Osteocyte (in vitro differentiated cells): Measurements from ENCODE around the gene FANK1. TPM values are rescaled to one million over a fixed set of nuclear protein-coding genes. Genes with fewer than 3 reads are reported as not detected.
"Not testable (repeated sequence)": the region's sequence is repeated elsewhere in the genome, so short reads cannot be mapped to it uniquely, and the experiment has no call there.

Source experiments
- DNase-seq: peaks from one replicate; pipeline ENCODE4 v3.0.0; 2021; ENCODE audit warnings: mixed read lengths; ENCODE audit not compliant: unreplicated experiment; ENCODE audit errors: extremely low spot score
- H3K27ac Mint-ChIP-seq: one replicate; pipeline ENCODE4 v1.8.0; 2021; ENCODE audit warnings: mild to moderate bottlenecking, mixed read lengths; ENCODE audit not compliant: unreplicated experiment
- H3K27me3 Mint-ChIP-seq: one replicate; pipeline ENCODE4 v1.8.0; 2021; ENCODE audit warnings: mixed read lengths; ENCODE audit not compliant: unreplicated experiment
- H3K36me3 Mint-ChIP-seq: one replicate; pipeline ENCODE4 v1.8.0; 2021; ENCODE audit warnings: mixed read lengths; ENCODE audit not compliant: unreplicated experiment
- H3K4me1 Mint-ChIP-seq: one replicate; pipeline ENCODE4 v1.8.0; 2021; ENCODE audit warnings: mixed read lengths; ENCODE audit not compliant: unreplicated experiment
- H3K4me3 Mint-ChIP-seq: one replicate; pipeline ENCODE4 v1.8.0; 2021; ENCODE audit warnings: mild to moderate bottlenecking, moderate library complexity, mixed read lengths; ENCODE audit not compliant: unreplicated experiment
- H3K9me3 Mint-ChIP-seq: one replicate; pipeline ENCODE4 v1.8.0; 2021; ENCODE audit warnings: mixed read lengths; ENCODE audit not compliant: unreplicated experiment
- total RNA-seq: library from RNA; stranded (reverse); gene quantifications from 2 replicates; pipeline ENCODE4 v1.2.1, GENCODE V29; 2021
- TF ChIP-seq, protein P1 (sequence below): fragments of 200-600 bp; sonication (generic); IDR thresholded peaks from 2 replicates; pipeline ENCODE4 v1.5.0; 2021; ENCODE audit warnings: antibody characterized with exemption, mild to moderate bottlenecking, moderate library complexity

The FANK1 gene
- total RNA-seq, 1 donor from 2014 or later = 2.0 TPM

DNA sequence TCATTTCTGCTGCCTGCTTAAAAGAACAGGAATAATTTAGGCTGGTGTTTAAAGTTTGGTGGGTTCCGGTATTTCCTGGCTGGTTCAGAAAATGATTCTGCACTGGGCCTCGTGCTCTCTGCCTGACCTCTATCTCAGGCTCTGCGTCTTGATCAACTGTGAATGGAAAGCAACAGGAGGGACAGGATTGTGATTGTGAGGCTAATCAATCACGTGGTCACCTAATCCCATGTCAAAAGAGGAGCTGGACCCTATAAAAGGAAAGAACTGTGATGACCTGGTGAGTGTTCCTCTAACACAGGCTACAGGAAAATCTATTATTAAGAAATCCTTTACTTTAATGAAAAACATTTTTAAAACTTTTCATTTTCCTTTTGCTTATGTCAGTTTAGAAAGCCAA, 15.2 kb upstream of the FANK1 start, which contains the start of gene DHX32:
Gene DHX32 (minus strand): TSS at position 101 of the 400 bp plus-strand sequence. CDS start 468 bp downstream, outside the sequence.
- H3K36me3 Mint-ChIP-seq = peaks cover 24% of the 10 kb centered on the region
- H3K9me3 Mint-ChIP-seq = peaks cover 5% of the 10 kb centered on the region
- H3K27ac Mint-ChIP-seq = no peak within 1 kb of the TSS
- DNase-seq = no peak
- TF ChIP-seq, protein P1, sequence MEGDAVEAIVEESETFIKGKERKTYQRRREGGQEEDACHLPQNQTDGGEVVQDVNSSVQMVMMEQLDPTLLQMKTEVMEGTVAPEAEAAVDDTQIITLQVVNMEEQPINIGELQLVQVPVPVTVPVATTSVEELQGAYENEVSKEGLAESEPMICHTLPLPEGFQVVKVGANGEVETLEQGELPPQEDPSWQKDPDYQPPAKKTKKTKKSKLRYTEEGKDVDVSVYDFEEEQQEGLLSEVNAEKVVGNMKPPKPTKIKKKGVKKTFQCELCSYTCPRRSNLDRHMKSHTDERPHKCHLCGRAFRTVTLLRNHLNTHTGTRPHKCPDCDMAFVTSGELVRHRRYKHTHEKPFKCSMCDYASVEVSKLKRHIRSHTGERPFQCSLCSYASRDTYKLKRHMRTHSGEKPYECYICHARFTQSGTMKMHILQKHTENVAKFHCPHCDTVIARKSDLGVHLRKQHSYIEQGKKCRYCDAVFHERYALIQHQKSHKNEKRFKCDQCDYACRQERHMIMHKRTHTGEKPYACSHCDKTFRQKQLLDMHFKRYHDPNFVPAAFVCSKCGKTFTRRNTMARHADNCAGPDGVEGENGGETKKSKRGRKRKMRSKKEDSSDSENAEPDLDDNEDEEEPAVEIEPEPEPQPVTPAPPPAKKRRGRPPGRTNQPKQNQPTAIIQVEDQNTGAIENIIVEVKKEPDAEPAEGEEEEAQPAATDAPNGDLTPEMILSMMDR = no peak
- no peaks in the 10 kb centered on the region for H3K27me3 Mint-ChIP-seq
- H3K4me1 Mint-ChIP-seq = peaks cover 9% of the 10 kb centered on the region
- H3K4me3 Mint-ChIP-seq = no peak within 1 kb of the TSS

GRCh38 chr10:125882596-125882995, 13.8 kb upstream of the FANK1 start:
- DNase-seq = no peak
- no peak overlapping the region for H3K4me3 Mint-ChIP-seq
- peaks cover 14% of the 10 kb centered on the region for H3K36me3 Mint-ChIP-seq
- H3K27me3 Mint-ChIP-seq = no peaks in the 10 kb centered on the region
- TF ChIP-seq, protein P1 = no peak
- H3K4me1 Mint-ChIP-seq = peaks cover 9% of the 10 kb centered on the region
- no peak overlapping the region for H3K27ac Mint-ChIP-seq
- H3K9me3 Mint-ChIP-seq = no peaks in the 10 kb centered on the region

- Mint-ChIP-seq H3K27ac (no peak overlapping the region), H3K36me3 (peaks cover 10% of the 10 kb centered on the region), H3K9me3 (no peaks in the 10 kb centered on the region), H3K4me3 (no peak overlapping the region), H3K4me1 (peaks cover 9% of the 10 kb centered on the region), H3K27me3 (no peaks in the 10 kb centered on the region)
- DNase-seq = no peak
- TF ChIP-seq, protein P1 = no peak
Measured at GRCh38 chr10:125883211-125883610, 13.2 kb upstream of the FANK1 start.

- Mint-ChIP-seq H3K27me3 (no peaks in the 10 kb centered on the region), H3K27ac (no peak overlapping the region), H3K4me3 (no peak overlapping the region), H3K4me1 (no peaks in the 10 kb centered on the region), H3K9me3 (no peaks in the 10 kb centered on the region), H3K36me3 (peaks cover 4% of the 10 kb centered on the region)
- no peak for DNase-seq
- TF ChIP-seq, protein P1 = no peak
Measured at GRCh38 chr10:125886914-125887512, 9.4 kb upstream of the FANK1 start.

DNA sequence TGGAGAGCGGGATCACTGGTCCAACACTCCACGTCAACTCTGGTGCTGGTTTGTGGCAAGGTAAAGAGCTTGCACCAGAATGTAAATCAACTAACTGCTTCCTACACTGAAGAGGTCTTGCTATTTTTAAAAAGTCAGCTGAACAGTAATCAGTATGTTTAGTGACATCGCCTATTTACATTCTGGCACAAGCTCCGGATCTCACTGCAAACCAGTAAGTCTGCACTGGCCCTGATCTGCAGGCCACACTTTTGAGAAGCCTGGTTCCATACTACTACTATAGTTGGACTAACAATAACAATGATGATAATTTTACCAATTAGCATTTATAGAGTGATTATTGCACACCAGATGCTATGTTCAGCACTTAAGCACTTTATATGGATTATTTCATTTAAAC, 6.9 kb upstream of the FANK1 start:
- not testable (repeated sequence) for H3K27ac Mint-ChIP-seq, H3K4me3 Mint-ChIP-seq, H3K36me3 Mint-ChIP-seq, H3K9me3 Mint-ChIP-seq, H3K27me3 Mint-ChIP-seq, DNase-seq, H3K4me1 Mint-ChIP-seq

DNA sequence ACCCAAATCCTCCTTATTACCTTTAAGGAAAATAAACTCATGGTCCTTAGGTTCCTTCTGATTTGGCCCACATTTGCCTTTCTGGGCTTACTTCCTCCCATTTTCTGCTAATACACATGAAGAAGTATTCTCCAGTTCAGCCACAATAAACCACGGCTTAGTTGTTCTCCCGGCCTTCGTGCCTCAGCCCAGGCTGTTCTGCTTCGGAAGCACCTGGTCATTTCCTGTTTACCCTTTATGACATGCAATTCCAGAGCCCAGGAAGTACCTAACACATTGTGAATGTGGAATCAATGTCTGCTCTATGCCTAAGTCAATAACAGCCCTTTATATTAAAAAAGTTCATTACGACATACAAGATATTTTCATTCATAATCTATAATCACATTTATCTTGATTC, 4.0 kb upstream of the FANK1 start:
- H3K27me3 Mint-ChIP-seq = not testable (repeated sequence)

DNA sequence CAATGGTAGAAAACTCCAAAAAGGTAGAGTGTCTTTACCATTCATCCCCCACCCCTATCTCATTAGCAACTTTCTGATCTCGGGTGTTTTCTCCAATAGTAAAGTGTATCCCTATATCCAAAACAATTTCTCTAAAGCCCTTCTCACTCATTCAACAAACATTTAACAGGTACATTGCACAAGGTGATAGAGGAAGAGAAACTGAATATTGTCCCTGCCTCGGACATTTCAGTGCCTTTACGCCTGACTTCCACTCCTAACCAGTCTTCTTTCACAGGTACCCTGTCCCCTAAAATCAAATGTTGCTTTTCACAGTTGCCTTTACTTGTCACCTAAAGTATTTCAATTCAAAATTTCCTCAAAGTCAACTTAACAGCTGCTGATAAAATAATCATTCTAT, 2.2 kb upstream of the FANK1 start:
- H3K4me3 Mint-ChIP-seq = not testable (repeated sequence)

More for the DNA sequence above, 4.0 kb upstream of the FANK1 start:
- not testable (repeated sequence) for H3K27ac Mint-ChIP-seq, H3K36me3 Mint-ChIP-seq, H3K4me3 Mint-ChIP-seq, H3K9me3 Mint-ChIP-seq, DNase-seq
- H3K4me1 Mint-ChIP-seq = peaks cover 13% of the 10 kb centered on the region

DNA sequence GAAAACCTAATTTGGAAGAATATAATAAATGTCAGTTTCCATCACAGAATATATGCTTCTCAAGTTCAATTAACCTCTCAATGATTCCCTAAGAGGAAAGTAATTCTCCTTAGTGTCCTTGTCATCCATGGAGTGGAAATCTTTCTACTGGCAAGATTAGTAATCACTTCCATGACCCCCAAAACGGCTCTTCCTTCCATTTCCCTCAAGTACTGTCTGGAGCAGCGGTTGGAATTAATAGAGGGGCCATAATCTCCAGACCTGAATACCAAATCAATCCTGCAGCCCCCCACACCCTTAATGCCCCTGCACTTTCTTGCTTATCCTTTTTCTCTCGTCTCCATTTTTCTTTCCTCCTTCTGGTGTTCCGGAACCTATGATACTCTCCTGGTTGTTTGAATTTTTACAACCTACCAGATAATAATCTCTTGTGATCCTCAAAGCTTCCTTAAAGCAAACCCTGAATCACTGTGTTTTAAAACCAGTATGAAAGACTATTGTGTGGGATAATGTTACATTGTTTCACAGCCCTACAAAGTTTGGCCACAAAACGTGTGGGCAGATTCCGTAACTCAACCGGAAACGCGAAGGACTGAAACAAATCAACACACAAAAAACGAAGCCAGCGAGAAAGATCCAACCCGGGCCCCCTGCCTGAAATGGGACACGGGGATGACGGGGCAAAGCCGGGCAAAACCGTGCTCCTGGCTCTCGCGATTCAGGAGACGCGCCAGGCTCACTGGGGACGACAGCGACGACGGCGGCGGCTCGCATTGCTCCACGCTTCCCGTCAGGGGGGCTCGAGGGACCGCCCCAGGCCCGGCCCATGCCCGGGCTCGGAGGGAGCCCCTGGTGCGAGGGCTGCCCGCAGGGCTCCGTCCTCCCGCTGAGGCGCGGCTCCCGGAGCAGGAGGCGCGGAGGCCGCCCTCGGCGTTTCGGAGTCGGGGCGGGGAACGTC, 955 bp upstream of the FANK1 start:
- H3K9me3 Mint-ChIP-seq, H3K36me3 Mint-ChIP-seq, H3K27me3 Mint-ChIP-seq: not testable (repeated sequence)
- DNase-seq = peak; percentile 94
- peaks cover 14% of the 10 kb centered on the region for H3K4me1 Mint-ChIP-seq
- peak overlapping the region; percentile 86 for H3K4me3 Mint-ChIP-seq
- H3K27ac Mint-ChIP-seq = peak overlapping the region; percentile 95

More for the DNA sequence above, 2.2 kb upstream of the FANK1 start:
- DNase-seq, H3K36me3 Mint-ChIP-seq, H3K27ac Mint-ChIP-seq, H3K27me3 Mint-ChIP-seq, H3K9me3 Mint-ChIP-seq: not testable (repeated sequence)
- H3K4me1 Mint-ChIP-seq = peaks cover 14% of the 10 kb centered on the region
